ENCODE results near the gene BCKDK. TPM values are rescaled to one million over a fixed set of nuclear protein-coding genes. Genes with fewer than 3 reads are reported as not detected.
A peak's percentile ranks its signal among the peaks of the same experiment; 100 is the strongest.

Gene BCKDK
- total RNA-seq, 1 donor, result 30.0 TPM

DNA sequence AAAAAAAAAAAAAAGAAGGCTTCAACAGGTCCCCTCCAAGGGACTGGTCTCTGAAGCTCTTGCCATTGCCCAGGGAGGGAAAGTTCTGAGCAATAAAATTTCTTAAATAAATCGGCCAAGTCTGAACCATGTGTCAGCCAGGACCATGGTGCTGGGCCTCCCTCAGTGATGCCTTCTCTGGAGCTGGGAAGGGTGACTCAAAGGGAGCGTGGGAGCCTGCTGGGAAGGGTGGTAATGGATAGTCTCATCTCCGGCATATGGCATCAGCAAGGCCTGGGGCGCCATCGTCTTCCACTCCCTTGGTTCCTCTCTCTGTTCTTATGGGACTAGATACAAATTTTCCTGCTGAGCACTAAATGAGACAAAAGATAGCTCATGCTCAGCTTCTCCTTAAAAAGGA, 15.9 kb upstream of the BCKDK start:
- H3K36me3 ChIP-seq (ENCODE audit: insufficient read depth, low read length), result peaks cover 26% of the 10 kb centered on the region

GRCh38 chr16:31093132-31093703, 15.0 kb upstream of the BCKDK start:
- no peak overlapping the region for H2AFZ ChIP-seq (ENCODE audit: low read length)
- H3K27ac ChIP-seq (ENCODE audit: low read depth, low read length), result peak overlapping the region; percentile 74
- no peaks in the 10 kb centered on the region for H3K27me3 ChIP-seq (ENCODE audit: insufficient read depth, low read length)
- H3K9me3 ChIP-seq (ENCODE audit: low read depth, low read length), result no peaks in the 10 kb centered on the region
- peak overlapping the region; percentile 96 for H3K4me3 ChIP-seq (ENCODE audit: insufficient read depth, low read length)
- H3K4me2 ChIP-seq (ENCODE audit: insufficient read depth, low read length), result peak overlapping the region; percentile 93
- peaks cover 6% of the 10 kb centered on the region for H4K20me1 ChIP-seq (ENCODE audit: insufficient read depth, low read length)
- DNase-seq (ENCODE audit: insufficient read length, low spot score, missing footprints), result peak; percentile 80
- H3K4me1 ChIP-seq (ENCODE audit: insufficient read depth, low read length), result peaks cover 31% of the 10 kb centered on the region
- TF ChIP-seq, protein P1, sequence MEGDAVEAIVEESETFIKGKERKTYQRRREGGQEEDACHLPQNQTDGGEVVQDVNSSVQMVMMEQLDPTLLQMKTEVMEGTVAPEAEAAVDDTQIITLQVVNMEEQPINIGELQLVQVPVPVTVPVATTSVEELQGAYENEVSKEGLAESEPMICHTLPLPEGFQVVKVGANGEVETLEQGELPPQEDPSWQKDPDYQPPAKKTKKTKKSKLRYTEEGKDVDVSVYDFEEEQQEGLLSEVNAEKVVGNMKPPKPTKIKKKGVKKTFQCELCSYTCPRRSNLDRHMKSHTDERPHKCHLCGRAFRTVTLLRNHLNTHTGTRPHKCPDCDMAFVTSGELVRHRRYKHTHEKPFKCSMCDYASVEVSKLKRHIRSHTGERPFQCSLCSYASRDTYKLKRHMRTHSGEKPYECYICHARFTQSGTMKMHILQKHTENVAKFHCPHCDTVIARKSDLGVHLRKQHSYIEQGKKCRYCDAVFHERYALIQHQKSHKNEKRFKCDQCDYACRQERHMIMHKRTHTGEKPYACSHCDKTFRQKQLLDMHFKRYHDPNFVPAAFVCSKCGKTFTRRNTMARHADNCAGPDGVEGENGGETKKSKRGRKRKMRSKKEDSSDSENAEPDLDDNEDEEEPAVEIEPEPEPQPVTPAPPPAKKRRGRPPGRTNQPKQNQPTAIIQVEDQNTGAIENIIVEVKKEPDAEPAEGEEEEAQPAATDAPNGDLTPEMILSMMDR (IDR thresholded peaks at IDR 0.05; ENCODE audit: extremely low read depth, low read depth, low read length), result no peak
- peaks cover 52% of the 10 kb centered on the region for H3K79me2 ChIP-seq (ENCODE audit: insufficient read depth, low read length)
- peaks cover 26% of the 10 kb centered on the region for H3K36me3 ChIP-seq (ENCODE audit: insufficient read depth, low read length)

More for the DNA sequence above, 15.9 kb upstream of the BCKDK start:
- H3K4me2 ChIP-seq (ENCODE audit: insufficient read depth, low read length), result peak overlapping the region; percentile 93
- H3K79me2 ChIP-seq (ENCODE audit: insufficient read depth, low read length), result peaks cover 56% of the 10 kb centered on the region
- H3K9me3 ChIP-seq (ENCODE audit: low read depth, low read length), result no peaks in the 10 kb centered on the region
- DNase-seq (ENCODE audit: insufficient read length, low spot score, missing footprints), result peak; percentile 97
- TF ChIP-seq, protein P1 (IDR thresholded peaks at IDR 0.05; ENCODE audit: extremely low read depth, low read depth, low read length), result no peak
- peaks cover 6% of the 10 kb centered on the region for H4K20me1 ChIP-seq (ENCODE audit: insufficient read depth, low read length)
- peak overlapping the region; percentile 74 for H3K27ac ChIP-seq (ENCODE audit: low read depth, low read length)
- no peak overlapping the region for H3K4me3 ChIP-seq (ENCODE audit: insufficient read depth, low read length)
- H3K27me3 ChIP-seq (ENCODE audit: insufficient read depth, low read length), result no peaks in the 10 kb centered on the region
- no peak overlapping the region for H2AFZ ChIP-seq (ENCODE audit: low read length)
- H3K4me1 ChIP-seq (ENCODE audit: insufficient read depth, low read length), result peaks cover 31% of the 10 kb centered on the region

- H2AFZ ChIP-seq (ENCODE audit: low read length), result peak overlapping the region; percentile 80
- H3K36me3 ChIP-seq (ENCODE audit: insufficient read depth, low read length), result peaks cover 21% of the 10 kb centered on the region
- H3K4me2 ChIP-seq (ENCODE audit: insufficient read depth, low read length), result peak overlapping the region; percentile 93
- H3K27me3 ChIP-seq (ENCODE audit: insufficient read depth, low read length), result no peaks in the 10 kb centered on the region
- peaks cover 31% of the 10 kb centered on the region for H3K4me1 ChIP-seq (ENCODE audit: insufficient read depth, low read length)
- H3K27ac ChIP-seq (ENCODE audit: low read depth, low read length), result peak overlapping the region; percentile 74
- H4K20me1 ChIP-seq (ENCODE audit: insufficient read depth, low read length), result peaks cover 6% of the 10 kb centered on the region
- H3K4me3 ChIP-seq (ENCODE audit: insufficient read depth, low read length), result peak overlapping the region; percentile 96
- H3K9me3 ChIP-seq (ENCODE audit: low read depth, low read length), result no peaks in the 10 kb centered on the region
- DNase-seq (ENCODE audit: insufficient read length, low spot score, missing footprints), result peak; percentile 83
- TF ChIP-seq, protein P1 (IDR thresholded peaks at IDR 0.05; ENCODE audit: extremely low read depth, low read depth, low read length), result no peak
- H3K79me2 ChIP-seq (ENCODE audit: insufficient read depth, low read length), result peaks cover 43% of the 10 kb centered on the region
Measured at GRCh38 chr16:31094088-31094423, 14.1 kb upstream of the BCKDK start.

DNA sequence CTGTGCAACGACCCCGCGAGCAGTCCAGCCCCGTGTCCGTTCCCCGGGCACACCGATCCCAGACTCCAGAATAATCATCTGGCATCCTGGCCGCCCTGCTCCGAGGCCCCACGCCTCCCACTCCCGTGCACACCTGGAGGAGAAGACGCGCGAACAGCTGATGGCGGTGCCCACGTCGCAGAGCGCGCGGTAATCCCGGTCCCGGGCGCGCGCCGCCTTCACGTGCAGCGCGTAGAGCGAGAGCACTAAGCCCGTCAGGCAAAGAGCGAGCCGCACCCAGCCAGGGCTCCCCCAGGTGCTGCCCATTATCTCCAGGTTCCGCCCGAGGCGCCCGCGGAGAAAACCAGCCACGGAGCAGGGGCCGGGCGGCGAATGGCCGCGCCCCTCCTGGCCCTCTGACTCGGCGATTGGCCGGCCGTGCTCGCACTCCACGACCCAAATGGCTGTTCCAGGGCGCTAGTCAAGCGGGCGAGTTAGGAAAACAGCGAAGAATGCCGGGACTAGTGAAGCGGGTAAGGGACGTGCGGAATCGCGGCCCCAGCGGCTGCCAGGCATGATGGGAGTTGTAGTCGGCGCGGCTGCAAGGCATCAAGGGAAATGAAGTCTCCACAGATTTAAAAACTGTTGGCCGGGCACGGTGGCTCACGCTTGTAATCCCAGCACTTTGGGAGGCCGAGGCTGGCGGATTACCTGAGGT, 13.6 kb upstream of the BCKDK start, which contains the start of gene VKORC1:
Gene VKORC1, minus strand, starts transcription at position 374 of the 697 bp plus-strand sequence. Its CDS starts 68 bp downstream, at position 306.
- Histone ChIP-seq H3K36me3 (ENCODE audit: insufficient read depth, low read length) (peaks cover 18% of the 10 kb centered on the region), H2AFZ (ENCODE audit: low read length) (peak within 1 kb of the TSS; percentile 80), H3K9me3 (ENCODE audit: low read depth, low read length) (no peaks in the 10 kb centered on the region), H3K4me2 (ENCODE audit: insufficient read depth, low read length) (peak within 1 kb of the TSS; percentile 93), H3K27me3 (ENCODE audit: insufficient read depth, low read length) (no peaks in the 10 kb centered on the region), H3K27ac (ENCODE audit: low read depth, low read length) (peak within 1 kb of the TSS; percentile 74), H3K4me1 (ENCODE audit: insufficient read depth, low read length) (peaks cover 31% of the 10 kb centered on the region), H3K79me2 (ENCODE audit: insufficient read depth, low read length) (peaks cover 40% of the 10 kb centered on the region), H4K20me1 (ENCODE audit: insufficient read depth, low read length) (peaks cover 6% of the 10 kb centered on the region), H3K4me3 (ENCODE audit: insufficient read depth, low read length) (peak within 1 kb of the TSS; percentile 96)
- TF ChIP-seq, protein P1 (IDR thresholded peaks at IDR 0.05; ENCODE audit: extremely low read depth, low read depth, low read length), result no peak
- peak; percentile 99 for DNase-seq (ENCODE audit: insufficient read length, low spot score, missing footprints)
